Right lobe of liver (tissue), 4 donors: ENCODE measurements around the gene BRPF3.

Experiments used
- POLR2A ChIP-seq: fragments of 450-650 bp; IDR thresholded peaks from one replicate; pipeline ENCODE4 v1.6.1; 2017; ENCODE audit warnings: antibody characterized with exemption, mild to moderate bottlenecking
- TF ChIP-seq, protein P1 (sequence below), 4 donors: fragments of 200-600 bp in 3 of 4; fragments of 450-650 bp in 1 of 4; IDR thresholded peaks; one replicate each; pipeline versions ENCODE4 v1.5.1 to v1.8.0; 2016 to 2022; ENCODE audit warnings: antibody characterized with exemption in 4 of 4, mild to moderate bottlenecking in 2 of 4
- donor health status: DM: no; HTN: no; CAD: no.
- donor health status: DM: no; HTN: no; CAD: no.
- donor health status: DM: no; HTN: yes; CAD: no.

DNA sequence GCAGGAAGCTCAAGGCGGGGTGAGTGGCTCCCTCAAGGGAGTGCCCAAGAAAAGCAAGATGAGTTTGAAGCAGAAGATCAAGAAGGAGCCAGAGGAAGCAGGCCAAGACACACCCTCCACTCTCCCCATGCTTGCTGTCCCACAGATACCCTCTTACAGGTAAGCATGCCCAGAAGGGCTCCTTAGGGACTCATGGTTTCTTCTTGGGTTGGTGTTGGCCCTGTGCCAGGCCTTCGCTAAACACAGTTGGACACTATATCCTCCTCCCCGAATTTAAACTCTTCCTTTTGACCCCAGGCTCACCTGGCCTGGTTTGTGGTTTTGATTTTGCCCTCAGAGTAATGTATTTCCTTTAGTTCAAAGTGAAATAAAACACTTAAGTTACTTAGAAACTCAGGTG, 5.1 kb downstream of the BRPF3 start:
- TF ChIP-seq, protein P1, sequence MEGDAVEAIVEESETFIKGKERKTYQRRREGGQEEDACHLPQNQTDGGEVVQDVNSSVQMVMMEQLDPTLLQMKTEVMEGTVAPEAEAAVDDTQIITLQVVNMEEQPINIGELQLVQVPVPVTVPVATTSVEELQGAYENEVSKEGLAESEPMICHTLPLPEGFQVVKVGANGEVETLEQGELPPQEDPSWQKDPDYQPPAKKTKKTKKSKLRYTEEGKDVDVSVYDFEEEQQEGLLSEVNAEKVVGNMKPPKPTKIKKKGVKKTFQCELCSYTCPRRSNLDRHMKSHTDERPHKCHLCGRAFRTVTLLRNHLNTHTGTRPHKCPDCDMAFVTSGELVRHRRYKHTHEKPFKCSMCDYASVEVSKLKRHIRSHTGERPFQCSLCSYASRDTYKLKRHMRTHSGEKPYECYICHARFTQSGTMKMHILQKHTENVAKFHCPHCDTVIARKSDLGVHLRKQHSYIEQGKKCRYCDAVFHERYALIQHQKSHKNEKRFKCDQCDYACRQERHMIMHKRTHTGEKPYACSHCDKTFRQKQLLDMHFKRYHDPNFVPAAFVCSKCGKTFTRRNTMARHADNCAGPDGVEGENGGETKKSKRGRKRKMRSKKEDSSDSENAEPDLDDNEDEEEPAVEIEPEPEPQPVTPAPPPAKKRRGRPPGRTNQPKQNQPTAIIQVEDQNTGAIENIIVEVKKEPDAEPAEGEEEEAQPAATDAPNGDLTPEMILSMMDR (IDR thresholded peaks at IDR 0.05), result no peak
- no peak for TF ChIP-seq POLR2A
